Activated CD4-positive, alpha-beta T cell treated with anti-CD3 and anti-CD28 coated beads for 1 hour (primary cell): ENCODE results near the gene PCSK4.

Experiments used
- DNase-seq: peaks from one replicate; pipeline ENCODE4 v3.0.0-alpha.2; 2020

The PCSK4 gene

GRCh38 chr19:1469255-1470054, 20.7 kb downstream of the PCSK4 start:
- DNase-seq: no peak

GRCh38 chr19:1468821-1469254, 21.3 kb downstream of the PCSK4 start:
- DNase-seq: no peak

GRCh38 chr19:1468274-1468820, 21.8 kb downstream of the PCSK4 start:
- DNase-seq: no peak

- DNase-seq: no peak
Observed at GRCh38 chr19:1467490-1468273, 22.5 kb downstream of the PCSK4 start.

GRCh38 chr19:1467215-1467489, 23.0 kb downstream of the PCSK4 start:
- DNase-seq: no peak

GRCh38 chr19:1466461-1467214, 23.5 kb downstream of the PCSK4 start:
- DNase-seq: no peak

GRCh38 chr19:1466018-1466460, 24.1 kb downstream of the PCSK4 start:
- no peak for DNase-seq

- DNase-seq: no peak
Observed at GRCh38 chr19:1465191-1466016, 24.7 kb downstream of the PCSK4 start.

- no peak for DNase-seq
Observed at GRCh38 chr19:1461862-1462261, 28.3 kb downstream of the PCSK4 start.

GRCh38 chr19:1460033-1460995, 29.8 kb downstream of the PCSK4 start:
- DNase-seq: no peak

GRCh38 chr19:1459479-1459878, 30.7 kb downstream of the PCSK4 start:
- DNase-seq: no peak

- no peak for DNase-seq
Observed at GRCh38 chr19:1457892-1458291, 32.3 kb downstream of the PCSK4 start.

- no peak for DNase-seq
Observed at GRCh38 chr19:1457031-1457739, 33.0 kb downstream of the PCSK4 start.

GRCh38 chr19:1456121-1456900, 33.8 kb downstream of the PCSK4 start:
- no peak for DNase-seq

- no peak for DNase-seq
Observed at GRCh38 chr19:1455336-1456120, 34.6 kb downstream of the PCSK4 start.

GRCh38 chr19:1455002-1455335, 35.2 kb downstream of the PCSK4 start:
- no peak for DNase-seq

GRCh38 chr19:1453525-1454364, 36.4 kb downstream of the PCSK4 start:
- no peak for DNase-seq
